Hepatocyte (in vitro differentiated cells): ENCODE results near the gene TRIM17.

Experiments
- CTCF ChIP-seq: fragments of 200-600 bp; sonication (generic); IDR thresholded peaks from 2 replicates; pipeline ENCODE4 v1.5.1; 2016; ENCODE audit warnings: antibody characterized with exemption, mild to moderate bottlenecking; ENCODE audit not compliant: poor library complexity
- EZH2 ChIP-seq: fragments of 200-600 bp; sonication (generic); IDR thresholded peaks from 2 replicates; pipeline ENCODE4 v1.6.1; 2016; ENCODE audit warnings: antibody characterized with exemption, mild to moderate bottlenecking, borderline replicate concordance
- EZH2phosphoT487 ChIP-seq: fragments of 200-600 bp; sonication (generic); IDR thresholded peaks from one replicate; pipeline ENCODE4 v1.6.1; 2018; ENCODE audit warnings: antibody characterized with exemption, mild to moderate bottlenecking, low read depth, moderate library complexity; ENCODE audit not compliant: unreplicated experiment, severe bottlenecking

- TF ChIP-seq EZH2phosphoT487 = no peak
- no peak for TF ChIP-seq CTCF
- no peak for TF ChIP-seq EZH2
These were observed 11.3 kb downstream of the TRIM17 start for GRCh38 chr1:228405200-228405978.
